ENCODE measurements around the gene ELAC1.
A peak's percentile ranks its signal among the peaks of the same experiment; 100 is the strongest.

The ELAC1 gene

GRCh38 chr18:50949185-50949584 lies 18.7 kb upstream of the ELAC1 start:
- TF ChIP-seq, protein P1, sequence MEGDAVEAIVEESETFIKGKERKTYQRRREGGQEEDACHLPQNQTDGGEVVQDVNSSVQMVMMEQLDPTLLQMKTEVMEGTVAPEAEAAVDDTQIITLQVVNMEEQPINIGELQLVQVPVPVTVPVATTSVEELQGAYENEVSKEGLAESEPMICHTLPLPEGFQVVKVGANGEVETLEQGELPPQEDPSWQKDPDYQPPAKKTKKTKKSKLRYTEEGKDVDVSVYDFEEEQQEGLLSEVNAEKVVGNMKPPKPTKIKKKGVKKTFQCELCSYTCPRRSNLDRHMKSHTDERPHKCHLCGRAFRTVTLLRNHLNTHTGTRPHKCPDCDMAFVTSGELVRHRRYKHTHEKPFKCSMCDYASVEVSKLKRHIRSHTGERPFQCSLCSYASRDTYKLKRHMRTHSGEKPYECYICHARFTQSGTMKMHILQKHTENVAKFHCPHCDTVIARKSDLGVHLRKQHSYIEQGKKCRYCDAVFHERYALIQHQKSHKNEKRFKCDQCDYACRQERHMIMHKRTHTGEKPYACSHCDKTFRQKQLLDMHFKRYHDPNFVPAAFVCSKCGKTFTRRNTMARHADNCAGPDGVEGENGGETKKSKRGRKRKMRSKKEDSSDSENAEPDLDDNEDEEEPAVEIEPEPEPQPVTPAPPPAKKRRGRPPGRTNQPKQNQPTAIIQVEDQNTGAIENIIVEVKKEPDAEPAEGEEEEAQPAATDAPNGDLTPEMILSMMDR (IDR thresholded peaks at IDR 0.05; ENCODE audit: insufficient read depth, missing control alignments), result no peak
- FAIRE-seq, result no peak
- DNase-seq (ENCODE audit: insufficient read length, low spot score), result no peak

GRCh38 chr18:50950626-50951025 lies 17.2 kb upstream of the ELAC1 start:
- peak; percentile 48 for FAIRE-seq
- TF ChIP-seq, protein P1 (IDR thresholded peaks at IDR 0.05; ENCODE audit: insufficient read depth, missing control alignments), result no peak
- no peak for DNase-seq (ENCODE audit: insufficient read length, low spot score)

GRCh38 chr18:50953822-50954221 lies 14.0 kb upstream of the ELAC1 start:
- FAIRE-seq (peak; percentile 73), DNase-seq (ENCODE audit: insufficient read length, low spot score) (no peak)
- TF ChIP-seq, protein P1 (IDR thresholded peaks at IDR 0.05; ENCODE audit: insufficient read depth, missing control alignments), result no peak

GRCh38 chr18:50955253-50955652 lies 12.6 kb upstream of the ELAC1 start:
- TF ChIP-seq, protein P1 (IDR thresholded peaks at IDR 0.05; ENCODE audit: insufficient read depth, missing control alignments), result no peak
- FAIRE-seq (no peak), DNase-seq (ENCODE audit: insufficient read length, low spot score) (no peak)

GRCh38 chr18:50956116-50956515 lies 11.7 kb upstream of the ELAC1 start:
- no peak for DNase-seq (ENCODE audit: insufficient read length, low spot score)
- FAIRE-seq, result no peak
- TF ChIP-seq, protein P1 (IDR thresholded peaks at IDR 0.05; ENCODE audit: insufficient read depth, missing control alignments), result no peak

DNA sequence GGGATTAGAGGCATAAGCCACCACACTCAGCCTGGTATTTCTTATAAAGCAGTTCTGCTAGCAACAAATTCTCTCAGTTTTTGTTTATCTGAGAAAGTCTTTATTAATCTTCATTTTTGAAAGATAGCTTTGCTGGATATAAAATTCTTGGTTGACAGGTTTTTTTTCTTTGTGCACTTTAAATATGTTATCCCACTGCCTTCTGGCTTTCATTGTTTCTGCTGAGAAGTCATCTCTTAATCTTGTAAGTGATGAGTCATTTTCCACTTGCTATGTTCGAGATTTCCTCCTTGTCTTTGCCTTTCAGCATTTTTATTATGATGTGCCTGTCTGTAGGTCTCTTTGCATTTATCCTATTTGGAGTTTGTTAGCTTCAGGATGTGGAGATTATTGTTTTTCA lies 5.9 kb upstream of the ELAC1 start:
- FAIRE-seq (peak; percentile 38), DNase-seq (ENCODE audit: insufficient read length, low spot score) (no peak)

GRCh38 chr18:50969448-50969847 lies 1.6 kb downstream of the ELAC1 start:
- TF ChIP-seq, protein P1 (IDR thresholded peaks at IDR 0.05; ENCODE audit: insufficient read depth, missing control alignments), result no peak
- no peak for DNase-seq (ENCODE audit: insufficient read length, low spot score)
- no peak for FAIRE-seq

More for the DNA sequence above, 5.9 kb upstream of the ELAC1 start:
- TF ChIP-seq, protein P1 (IDR thresholded peaks at IDR 0.05; ENCODE audit: insufficient read depth, missing control alignments), result no peak
